NCI-H2171 (cell line): ENCODE measurements around the gene ST6GALNAC5.
"Not testable (repeated sequence)": the region's sequence is repeated elsewhere in the genome, so short reads cannot be mapped to it uniquely, and the experiment has no call there.

ENCODE experiments used
- DNase-seq: peaks from one replicate; lab custom pipeline; 2025; lab: John Stamatoyannopoulos, UW

Gene ST6GALNAC5

DNA sequence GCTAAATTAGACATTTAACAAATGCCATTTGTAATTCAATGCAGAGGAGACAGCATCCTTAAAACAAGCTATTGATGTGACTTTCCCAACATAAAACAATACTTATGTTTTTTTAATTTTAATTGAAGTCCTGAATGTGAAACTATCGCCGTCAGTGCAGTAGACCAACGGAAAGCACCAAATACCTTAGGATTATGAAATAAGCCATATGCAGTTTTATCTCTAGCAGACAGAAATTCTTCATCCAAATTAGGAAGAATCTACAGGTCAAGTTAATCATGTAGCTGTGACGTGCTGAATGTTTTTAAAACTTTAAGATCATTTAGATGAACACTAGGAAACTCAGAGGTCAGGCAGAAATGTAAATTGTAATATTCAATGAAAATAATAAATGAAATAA lies 714 bp upstream of the ST6GALNAC5 start:
- DNase-seq, result no peak

DNA sequence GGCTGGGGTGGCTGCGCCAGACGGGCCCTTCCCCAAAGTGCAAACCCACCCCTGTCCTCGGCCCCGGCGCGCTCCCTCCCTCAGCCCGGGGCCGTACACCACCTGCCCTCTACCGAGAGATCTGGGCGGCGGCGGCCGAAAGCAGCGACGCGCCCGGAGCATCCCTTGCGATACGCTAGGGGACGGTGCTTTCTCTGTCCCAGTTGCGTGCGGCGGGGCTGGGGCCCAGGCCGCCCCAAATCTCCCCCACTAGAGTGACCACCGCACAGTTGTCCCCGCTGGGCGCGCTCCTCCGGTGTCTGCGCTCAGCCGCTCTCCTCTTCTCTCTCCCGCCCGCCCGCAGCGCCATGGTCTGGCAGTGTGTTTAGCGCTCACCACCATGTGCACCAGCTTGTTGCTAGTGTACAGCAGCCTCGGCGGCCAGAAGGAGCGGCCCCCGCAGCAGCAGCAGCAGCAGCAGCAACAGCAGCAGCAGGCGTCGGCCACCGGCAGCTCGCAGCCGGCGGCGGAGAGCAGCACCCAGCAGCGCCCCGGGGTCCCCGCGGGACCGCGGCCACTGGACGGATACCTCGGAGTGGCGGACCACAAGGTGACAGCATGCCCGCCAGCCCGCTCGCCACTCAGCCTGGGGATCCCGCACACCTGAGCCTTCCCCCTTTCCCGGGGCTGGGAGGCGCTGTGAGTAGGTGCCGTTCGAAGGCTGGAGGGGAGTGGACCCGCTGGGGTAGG lies 1.0 kb downstream of the ST6GALNAC5 start:
- DNase-seq, result peak; percentile 67

DNA sequence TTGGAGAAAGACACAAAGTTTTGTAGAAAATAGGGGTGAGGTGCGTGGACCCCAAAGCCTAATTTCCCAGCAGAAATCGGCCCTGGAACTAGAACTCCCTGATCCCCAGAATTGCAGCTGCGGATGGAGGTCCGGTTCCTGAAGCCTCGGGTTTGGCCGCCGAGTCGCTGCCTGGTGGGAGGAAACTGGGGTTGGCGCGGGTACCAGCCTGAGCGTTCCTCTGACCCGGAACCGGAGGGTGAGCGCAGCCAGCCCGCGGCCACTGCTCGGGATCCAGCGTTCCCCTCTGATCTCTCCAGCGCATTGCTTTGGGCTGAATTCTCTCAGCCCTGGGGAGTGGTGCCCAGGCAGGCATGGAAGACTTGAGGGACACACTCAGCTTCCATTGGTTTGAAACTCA lies 1.6 kb downstream of the ST6GALNAC5 start:
- DNase-seq, result no peak

DNA sequence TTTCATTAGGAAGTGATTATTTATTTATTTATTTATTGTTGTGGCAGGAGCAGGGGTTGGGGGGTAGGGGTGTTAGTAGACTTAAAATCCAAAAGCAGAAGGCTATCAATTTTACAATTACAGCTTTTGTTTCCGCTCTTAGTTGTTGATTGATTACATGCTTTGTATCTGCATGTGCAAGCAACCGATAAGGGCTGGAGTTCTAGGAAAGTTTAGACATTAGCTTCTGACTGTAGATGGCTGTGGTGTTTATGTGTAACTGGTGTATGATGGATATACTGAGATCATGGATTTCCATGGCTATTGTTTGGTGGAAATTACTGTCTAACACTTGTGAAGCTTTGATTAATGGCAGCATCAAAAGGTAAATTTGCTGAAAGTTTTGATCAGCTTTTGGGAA lies 2.8 kb downstream of the ST6GALNAC5 start:
- no peak for DNase-seq

DNA sequence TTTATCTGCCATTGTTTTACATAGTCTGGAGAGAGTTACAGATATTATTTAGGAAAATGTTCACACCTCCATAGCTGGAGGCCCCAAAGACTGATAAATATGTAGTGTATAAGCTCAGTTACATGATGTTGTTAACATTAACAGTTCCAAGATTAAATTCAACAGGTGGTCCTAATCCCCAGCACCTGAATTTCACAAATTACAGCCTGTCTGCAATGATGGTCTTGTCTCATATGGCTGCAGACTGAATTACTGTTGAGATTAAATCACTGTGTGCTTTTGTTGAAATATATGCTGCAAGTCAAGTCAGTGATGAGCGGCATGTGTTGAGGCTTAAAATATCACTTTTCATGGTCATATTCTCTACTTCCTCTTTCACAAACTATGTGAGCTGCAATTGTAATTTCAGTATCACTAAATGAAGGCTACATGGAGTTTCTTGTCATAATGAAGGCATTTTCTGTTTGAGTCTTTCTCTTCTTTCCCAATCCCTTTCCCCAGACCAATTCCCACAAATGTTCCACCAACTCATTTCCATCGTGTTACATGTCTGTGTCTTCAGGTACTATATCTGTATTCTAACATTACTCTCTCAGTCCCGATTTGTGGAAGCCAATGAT lies 4.2 kb downstream of the ST6GALNAC5 start:
- no peak for DNase-seq

DNA sequence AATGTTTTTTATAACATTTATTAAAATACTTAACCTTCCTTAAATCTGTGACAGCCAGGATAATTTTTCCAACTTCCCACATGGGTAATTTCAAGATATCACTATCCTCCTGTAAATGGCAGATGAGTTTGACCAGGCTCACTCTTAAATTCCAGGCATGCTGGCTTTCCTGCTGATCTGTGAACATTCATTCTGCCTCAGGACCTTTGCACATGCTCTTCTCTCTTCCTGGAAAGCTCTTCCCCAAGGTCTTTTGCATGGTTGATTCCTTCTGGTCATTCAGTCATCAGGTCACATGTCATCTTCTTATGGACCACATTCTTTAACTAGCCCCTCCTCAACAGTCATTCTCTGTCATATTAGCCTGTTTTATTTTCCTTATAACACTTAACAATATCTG lies 5.7 kb downstream of the ST6GALNAC5 start:
- no peak for DNase-seq

DNA sequence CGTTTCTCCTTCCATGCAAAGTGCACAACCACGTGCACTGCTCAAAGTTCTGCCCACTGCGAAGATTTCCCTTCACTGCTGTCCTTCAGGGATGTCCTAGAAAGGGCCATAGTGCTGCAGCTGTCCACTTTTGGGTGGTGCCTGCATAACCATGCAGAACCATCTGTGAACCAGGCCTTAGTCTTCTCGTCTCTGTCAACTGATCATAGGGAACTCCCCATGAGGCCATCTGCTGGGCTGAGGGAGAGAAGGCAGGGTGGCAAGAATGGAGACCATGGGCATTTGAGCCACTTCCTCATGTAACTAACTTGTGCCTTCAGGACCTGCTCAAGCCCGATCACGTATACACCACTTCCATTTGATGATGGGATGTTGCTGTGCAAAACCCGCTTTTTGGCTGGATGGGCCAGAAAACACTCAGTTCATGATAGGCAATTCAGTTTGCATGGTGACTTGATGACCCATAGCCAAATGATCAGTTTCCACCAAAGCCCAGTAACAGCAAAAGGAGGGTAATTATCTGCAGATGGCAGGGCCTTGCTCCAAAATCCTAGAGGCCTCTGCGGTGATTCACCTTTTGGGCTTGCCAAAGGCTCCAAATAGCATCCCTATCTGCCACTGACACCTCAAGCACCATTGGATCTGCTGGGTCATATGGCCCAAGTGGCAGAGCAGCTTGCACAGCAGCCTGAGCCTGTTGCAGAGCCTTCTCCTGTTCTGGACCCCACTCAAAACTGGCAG lies 9.5 kb downstream of the ST6GALNAC5 start:
- DNase-seq, result no peak

DNA sequence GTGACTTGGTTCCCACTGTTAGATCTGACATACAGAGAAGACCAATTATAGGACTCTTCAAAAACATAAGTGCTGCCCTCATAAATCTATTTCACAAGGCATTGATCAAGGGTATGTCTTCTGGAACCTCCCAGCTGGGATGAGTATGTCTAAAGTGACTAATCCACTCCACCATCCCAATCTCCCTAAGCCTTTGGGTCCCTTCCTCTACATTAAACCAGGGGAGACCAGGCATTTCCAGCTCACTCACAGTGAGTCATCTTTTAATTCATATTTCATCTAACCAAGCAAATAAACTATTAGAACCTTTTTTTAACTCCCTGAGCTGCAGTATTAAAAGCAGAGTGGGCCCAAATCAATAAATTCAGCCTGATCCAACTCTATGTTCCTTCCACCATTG lies 11.7 kb downstream of the ST6GALNAC5 start:
- DNase-seq, result not testable (repeated sequence)

DNA sequence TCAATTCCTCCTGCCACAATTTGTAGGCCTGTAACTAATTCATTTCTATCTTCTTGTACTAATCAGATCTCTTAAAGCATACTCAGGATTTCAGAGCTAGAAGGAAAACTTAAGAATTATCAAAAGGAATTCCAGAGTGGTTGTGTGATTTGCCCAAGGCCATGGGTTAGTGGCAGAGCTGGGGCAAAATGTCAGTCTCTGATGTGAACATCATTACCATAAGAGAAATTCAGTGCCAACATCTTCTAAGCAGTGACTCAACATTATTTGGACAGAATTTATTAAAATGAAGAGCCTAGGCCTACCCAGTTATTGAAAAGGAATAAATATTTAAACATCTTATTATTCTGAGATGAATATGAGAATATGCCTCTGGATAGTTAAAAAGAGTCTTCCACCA lies 14.5 kb downstream of the ST6GALNAC5 start:
- DNase-seq, result no peak

DNA sequence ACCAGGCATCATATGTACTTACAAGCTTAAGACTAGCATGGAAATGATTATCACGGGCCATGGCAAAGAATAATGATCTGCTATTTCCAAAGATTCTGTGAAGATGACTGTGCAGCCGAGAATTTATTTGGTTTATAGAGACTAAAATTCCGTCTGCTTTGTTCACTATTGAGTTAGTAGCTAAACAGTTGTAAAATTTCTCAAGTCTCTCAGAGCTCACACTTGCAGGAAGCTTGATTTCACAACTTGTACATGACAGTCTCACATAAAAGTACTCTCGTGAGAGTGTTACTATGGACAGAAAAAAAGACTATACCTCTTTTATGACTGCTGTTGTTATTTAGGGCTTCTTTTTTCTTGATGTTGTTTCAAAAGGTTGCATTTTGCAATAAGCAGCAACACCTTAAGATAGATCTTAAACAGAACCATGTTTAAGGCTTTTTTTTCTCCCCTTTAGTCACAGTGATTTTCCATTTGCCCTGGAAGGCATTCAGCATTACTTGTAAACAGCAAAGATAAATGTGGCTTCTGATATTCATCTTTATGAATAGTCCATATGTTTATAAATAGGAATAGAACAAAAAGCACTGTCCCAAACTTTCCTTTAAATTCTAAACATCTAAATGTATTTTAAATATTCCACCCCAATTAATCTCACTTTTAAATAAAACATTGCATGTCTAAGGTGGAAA lies 24.8 kb downstream of the ST6GALNAC5 start:
- DNase-seq, result no peak

DNA sequence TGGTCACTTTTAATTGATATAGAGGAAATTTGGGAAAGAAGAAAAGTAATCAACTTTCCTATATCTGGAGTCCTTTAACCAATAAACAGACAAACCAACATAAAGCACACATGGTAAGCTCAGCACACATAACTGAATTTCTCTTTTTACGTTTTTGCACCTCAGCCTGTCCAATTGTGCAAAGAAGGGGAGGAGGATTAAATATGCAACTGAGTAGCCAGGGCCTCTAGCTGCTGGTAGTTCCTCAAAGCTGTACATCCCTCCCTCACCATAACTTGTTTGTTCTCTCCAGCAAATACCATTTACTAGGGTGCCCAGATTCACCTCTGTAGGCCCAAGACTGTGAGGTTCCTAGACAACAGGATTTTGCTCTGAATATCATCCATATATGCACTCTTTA lies 25.4 kb downstream of the ST6GALNAC5 start:
- no peak for DNase-seq

DNA sequence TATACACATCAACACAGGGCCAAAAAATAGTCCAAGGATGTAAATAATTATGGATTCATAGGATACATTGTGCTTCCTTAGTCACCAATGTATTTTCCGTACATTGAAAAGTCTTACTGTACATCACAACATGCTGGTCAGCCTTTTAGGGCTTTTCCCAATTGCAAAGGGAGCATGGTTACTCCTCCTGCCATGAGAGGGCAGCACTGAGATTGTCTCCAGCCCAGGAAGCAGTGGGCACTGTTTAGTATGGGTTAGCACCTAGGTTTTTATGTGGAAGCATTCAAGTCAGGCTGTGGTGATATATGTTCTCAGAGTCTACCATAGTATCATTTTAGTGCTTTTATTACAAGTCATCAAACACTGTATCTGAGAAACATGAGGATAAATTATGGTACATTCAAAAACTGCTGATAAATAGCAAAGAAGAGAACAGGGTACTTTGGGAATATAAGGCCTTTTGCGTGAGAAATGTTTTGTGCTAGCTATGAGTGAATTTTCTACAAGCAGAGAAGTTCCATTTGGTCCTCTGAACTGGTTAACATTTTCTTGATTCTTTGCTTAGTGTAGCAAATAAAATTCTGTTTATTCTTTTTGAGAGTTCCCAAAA lies 34.0 kb downstream of the ST6GALNAC5 start:
- DNase-seq, result no peak

DNA sequence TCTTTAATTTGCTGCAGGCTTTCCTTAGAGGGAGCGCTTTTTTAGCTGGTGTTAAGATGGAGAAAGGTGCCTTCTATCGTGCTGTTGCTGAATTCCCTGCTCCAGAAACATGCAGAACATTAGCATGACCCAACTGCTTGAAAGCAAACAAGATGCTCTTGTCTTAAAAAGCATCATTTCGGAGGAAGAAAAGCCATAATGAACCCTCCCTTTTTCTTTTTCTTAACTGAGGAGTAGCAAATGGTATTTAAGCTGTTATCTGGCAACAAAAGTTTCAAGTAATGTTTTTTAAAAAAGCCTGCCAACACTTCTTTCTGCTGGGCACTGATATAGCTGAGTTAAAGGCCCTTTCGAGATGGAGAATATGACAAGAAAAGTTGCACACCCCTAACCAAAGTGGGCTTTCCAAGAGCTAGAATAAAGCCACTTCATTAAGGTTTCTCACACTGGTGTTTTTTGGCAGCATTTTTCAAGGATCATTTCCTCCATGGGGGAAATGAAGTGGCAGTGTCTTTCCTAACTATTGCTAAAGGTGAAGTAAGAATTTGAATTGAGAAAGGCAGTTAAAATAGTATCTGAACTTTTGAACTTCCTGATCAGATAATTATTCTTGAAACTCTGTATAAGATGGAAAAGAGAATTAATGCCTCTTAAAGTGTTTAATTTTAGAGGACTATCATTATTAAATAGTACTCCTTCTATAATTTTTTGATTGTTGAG lies 38.8 kb downstream of the ST6GALNAC5 start:
- no peak for DNase-seq

DNA sequence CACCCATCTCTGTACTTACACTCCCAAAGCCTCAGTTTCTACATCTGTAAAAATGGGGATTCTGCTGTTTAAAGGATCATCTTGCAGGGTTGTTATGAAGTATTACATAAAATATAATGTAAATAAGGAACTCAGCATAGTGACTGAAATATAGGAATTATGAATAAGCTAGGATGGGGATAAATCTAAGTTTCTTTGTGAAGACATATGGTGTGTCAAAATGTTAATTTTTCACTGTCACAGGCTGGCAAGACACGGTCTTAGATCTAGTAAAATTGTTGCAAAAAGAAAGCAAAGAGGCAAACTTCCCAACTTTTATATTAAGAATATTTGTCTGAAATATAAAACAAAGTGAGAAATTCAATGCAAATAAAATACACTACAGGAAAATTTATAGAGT lies 42.0 kb downstream of the ST6GALNAC5 start:
- DNase-seq, result no peak

DNA sequence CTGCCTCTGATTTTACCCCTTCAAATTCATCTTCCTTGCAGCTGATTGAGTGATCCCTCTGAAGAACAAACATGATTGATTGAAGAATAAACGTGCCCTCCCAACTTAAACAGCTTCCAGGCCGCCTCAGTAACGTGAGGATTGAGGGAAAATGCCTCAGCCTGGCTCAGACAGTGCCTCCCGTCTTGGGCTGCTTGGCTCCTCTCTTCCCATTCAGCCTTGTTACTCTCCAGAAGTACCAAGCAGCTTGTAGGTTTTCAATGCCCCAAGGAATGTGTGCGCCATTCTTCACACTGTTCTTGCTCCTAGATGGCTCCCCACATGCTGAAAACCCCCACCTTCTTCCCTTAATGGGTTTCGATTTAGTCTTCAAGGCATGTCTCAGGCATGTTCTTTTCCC lies 51.8 kb downstream of the ST6GALNAC5 start:
- DNase-seq, result no peak

DNA sequence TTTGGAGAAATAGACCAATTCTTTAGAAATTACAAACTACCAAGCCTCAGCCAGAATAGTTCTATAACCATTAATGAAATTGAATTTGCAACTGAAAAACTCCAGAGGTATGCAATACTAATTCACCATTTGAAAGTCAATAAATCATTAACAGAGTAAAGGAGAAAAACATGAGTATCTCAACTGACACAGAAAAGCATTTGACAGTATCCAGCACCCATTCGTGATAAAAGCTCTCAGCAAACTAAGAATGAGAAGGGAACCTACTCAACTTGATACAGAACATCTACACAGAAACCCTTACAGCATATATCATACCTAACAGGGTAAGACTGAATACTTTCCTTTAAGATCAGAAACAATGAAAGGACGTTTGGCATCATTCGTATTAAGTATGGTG lies 54.3 kb downstream of the ST6GALNAC5 start:
- no peak for DNase-seq

DNA sequence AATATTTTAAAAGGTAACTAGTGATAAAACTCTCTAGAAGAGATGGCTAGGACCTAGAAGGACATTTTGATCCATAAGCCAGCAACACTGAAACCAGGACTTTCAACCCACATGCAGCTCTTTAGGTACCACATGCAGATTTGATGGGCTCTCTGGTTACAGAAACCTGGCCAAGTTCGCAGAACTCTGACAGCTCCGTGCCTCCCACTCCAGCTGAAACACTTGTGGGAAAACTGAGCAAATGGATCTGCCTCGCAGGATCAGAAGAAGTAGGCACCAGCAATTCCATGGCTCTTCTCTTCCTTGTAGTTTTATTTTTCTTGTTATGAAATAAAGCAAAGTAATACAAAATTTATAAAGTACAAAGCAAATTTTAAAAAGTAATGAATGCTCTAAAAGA lies 58.5 kb downstream of the ST6GALNAC5 start:
- DNase-seq, result no peak

DNA sequence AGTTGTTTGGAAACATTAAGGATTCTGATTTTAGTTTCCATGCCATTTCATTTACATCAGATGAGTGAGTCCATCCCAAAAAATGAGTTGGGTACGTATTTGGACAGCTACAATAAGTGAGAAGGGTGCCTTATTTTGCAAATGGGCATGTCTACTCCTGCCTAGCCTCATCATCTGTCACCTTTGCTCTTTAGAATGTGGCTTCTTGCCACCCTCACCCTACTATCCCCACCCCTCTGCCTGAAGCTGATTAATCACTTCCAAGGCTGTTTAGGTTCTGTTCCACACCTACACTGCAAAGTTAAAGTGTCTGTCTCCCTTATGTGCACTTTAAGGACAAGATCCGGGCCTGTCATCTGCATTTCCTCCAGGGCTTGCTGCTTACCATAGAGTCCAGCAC lies 61.2 kb downstream of the ST6GALNAC5 start:
- no peak for DNase-seq

DNA sequence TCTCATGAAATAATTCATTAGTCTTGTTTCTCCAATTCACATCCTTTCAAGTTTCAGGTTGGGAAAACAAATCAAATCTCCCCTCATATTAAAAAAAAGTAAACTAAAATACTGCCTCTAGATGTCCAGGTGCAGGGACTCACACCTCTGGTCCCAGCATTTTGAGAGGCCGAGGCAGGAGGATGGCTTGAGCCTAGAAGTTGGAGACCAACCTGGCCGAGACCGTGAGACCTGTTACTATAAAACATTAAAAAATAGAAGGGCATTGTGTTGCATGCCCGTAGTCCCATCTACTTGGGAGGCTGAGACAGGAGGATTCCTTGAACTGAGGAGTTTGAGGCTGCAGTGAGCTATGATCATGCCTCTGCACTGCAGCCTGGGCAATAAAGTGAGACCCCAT lies 61.9 kb downstream of the ST6GALNAC5 start:
- DNase-seq, result no peak

DNA sequence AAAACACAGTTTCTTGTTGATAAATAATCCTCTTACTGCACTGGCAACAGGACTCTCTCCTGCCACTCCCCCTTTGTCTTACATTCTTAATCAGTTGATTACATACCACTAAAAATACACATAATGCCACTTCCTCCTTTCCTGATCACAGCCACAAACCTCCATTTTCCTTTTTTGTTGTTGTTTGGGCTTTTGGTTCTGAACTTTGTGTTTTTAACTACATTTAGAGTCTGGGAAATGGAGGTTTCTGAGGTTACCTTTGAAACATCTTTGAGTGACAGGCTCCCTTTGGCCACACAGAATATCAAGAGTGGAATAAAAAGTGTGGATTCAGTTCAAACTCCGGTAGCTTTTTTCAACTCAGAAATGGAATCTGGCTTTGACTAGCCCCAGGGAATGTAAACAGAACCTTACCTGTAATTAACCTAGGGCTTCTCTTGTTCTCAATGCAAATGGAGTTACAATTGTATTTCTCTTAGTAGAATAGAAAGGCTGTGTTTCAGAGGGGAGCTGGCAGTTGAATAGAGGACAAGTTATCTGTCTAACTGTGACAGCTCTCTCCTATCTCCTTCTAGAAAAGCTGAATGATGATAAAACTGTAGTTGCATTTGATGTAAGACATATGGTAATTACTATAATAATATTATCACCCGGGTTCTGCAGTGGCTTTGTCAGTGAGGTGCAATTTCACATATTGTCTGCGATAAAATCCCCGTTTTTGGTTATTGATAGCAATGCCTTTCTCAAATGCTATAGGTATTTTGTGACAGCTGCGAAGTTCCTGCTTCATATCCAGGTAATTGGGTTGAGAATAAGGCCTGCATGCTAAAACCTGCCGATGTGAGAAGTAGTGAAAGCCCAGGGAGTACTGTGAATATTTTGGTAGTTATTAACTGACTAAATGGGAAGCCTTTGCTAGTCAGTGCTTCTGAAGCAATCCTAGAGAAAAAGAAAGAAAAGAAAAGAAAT lies 66.9 kb downstream of the ST6GALNAC5 start:
- DNase-seq, result no peak
